Stimulated activated CD4-positive, alpha-beta T cell treated with anti-CD3 and anti-CD28 coated beads, TNF-alpha, amount 100 ng/mL, for 48 hours (primary cell): ENCODE results near the gene CACNB4.

Experiments used
- DNase-seq, 3 donors: peaks; one replicate each; pipeline ENCODE4 v3.0.0-alpha.2; 2020; ENCODE audit warnings: low read depth in 3 of 3

Gene CACNB4

DNA sequence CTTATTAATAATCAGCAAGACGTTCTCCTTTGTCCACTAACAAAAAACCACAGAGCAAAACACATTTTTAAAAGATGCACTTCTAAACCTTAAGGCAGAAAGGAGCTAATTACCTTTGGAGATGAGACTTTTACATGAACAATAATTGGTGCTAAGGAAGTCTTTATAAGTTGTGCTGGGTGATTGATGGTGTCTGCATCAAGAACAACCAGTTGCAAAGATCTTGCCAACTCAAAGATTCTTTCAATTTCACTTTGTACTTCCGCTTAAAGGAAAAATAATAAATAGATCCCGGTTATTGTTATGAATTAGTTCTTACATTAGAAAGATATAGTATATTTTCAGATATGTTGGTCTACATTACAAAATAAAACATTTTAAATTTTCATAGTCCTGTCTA is 243.7 kb downstream of the CACNB4 start:
- no peak for DNase-seq

DNA sequence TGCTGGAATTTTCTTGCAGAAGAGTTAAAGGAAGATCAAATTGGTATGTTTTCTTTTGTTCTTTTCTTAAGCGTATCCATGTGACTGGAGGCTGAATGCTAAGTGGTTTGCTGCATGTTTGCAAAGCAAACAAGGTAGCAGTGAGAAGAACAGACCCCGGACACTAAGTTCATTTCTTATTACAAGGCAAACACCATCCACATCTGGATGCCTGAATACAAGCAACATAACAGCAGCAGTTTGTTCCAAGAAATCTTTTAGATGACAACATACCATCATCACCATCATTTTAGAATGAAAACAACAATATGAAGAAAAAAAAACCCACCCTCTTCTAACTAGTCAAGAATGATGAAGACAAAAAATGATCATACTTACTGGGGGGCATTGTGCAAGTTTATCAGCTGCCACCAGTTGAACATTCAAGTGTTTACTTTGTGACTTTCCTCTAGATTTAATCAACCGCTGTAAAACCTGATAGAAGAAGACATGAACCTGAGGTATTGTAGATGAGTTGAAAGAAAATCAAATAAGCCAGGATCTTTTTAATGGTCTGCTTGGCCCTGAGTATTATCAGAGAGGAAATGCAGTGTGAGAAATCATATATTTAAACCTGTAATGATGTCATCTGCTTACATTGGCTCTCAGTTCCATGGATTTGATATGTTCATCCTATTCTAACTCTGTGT is 245.6 kb downstream of the CACNB4 start:
- DNase-seq, result no peak

DNA sequence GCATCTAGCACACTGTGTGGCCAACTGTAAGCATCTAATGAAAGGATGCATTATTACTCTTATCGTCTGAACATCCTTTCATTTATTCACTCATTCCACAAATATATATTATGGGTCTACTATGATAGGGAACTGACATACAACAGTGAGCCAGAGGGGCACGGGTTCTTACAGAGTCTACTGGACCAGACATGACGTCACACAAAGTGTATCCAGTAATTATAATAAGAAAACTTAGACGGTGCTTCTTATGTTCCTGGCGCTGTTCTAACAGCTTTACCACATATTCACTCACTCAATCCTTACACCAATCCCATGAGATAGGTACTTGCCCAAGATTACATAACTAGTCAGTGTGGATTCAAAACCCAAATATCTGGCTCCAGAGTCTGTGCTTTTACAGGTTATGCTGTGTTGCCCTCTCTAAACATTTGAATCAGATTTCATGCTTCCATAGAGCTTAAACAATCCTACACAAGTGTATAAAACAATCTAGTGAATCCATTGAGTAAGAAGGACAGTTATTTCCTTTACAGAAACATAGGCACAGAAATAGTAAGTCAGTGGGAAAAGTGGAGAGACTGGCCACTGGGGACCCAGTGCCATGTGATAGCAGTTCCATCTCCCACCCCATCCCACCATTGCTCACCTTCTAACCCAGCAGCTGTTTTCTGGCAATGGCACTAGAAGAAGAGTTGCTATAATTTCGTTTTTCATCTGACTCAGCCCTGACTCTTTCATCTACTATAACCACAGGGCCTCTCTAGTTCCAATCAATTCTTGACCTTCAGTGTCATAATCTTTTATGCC is 246.4 kb downstream of the CACNB4 start:
- DNase-seq, result no peak

DNA sequence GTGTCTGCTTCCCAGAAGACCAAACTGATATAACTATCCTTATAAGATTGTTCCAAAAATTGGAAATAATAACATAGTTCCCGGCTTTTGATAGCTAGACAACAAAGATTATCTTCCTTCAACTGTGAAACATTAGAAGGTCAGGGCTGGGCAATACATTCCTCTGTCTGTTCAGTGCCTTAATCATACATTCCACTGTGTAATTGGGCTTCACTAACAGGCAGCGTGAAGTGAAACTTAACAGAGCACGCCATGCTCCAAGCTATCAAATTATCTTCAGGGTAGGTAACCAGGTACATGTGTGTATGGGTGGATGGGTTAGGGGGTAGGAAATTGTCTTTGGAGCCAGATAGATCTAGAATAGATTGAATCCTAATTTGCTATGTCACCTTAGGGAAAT is 247.1 kb downstream of the CACNB4 start:
- DNase-seq, result no peak

DNA sequence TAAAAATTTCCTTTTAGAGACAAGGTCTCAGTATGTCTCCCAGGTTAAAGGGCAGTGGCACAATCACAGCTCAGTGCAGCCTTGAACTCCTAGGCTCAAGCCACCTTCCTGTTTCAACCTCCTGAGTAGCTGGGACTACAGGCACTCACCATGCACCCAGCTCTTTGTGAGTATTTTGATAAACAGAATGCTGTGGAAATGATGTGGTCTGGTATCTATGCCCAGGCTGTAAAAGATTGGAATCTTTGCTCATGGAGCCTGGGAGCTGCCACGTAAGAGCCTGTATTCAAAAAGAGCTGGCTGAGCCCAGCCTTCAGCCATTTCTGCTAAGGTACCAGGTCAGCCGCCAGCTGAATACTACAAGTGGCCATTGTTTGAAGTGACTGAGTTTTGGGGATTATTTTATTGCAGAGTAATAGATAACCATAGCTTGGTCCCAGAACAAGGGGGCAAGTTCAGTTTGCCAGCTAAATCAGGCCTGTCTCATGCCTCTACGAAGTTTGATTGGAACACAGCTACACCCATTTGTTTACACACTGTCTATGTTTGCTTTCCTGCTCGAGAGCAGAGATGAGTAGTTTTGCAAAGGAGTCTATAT is 249.3 kb downstream of the CACNB4 start:
- DNase-seq, result no peak

DNA sequence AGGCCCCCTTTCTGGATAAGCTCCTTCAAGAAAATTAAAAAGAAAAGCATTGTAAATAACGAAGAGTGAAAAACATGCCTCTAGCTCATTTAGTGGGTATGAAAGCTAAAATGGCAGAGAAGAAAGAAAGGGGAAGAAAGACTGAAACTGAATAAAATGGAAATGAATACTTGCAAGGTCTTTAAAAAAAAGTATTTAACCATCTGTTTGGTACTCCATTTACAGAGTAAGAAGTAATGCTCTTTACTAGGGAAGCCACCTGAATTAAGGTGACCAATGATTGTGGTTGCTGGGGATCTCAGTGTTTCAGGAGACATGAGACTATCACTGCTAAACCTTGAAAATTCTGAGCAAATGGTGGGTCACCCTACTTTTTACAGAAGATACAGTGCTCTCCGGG is 253.0 kb downstream of the CACNB4 start:
- no peak for DNase-seq

DNA sequence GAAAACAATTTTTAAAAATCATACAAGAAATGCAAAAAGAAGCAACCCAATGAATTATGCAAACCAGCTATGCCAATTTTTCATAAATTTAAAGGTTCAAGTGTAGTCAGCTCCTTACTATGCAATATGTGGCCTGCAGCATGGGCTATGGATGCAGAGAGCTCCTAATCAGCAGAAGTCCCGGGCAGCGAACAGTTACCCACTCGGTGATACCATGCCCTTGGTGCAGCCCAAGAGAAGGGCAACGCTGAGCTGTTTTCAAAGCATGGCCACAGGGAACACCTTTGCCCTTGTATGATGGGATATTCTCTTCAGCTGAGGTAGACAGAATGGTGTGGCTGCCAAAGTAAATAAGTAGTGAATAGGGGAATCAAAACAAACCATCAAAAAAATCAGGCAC is 253.4 kb downstream of the CACNB4 start:
- no peak for DNase-seq

DNA sequence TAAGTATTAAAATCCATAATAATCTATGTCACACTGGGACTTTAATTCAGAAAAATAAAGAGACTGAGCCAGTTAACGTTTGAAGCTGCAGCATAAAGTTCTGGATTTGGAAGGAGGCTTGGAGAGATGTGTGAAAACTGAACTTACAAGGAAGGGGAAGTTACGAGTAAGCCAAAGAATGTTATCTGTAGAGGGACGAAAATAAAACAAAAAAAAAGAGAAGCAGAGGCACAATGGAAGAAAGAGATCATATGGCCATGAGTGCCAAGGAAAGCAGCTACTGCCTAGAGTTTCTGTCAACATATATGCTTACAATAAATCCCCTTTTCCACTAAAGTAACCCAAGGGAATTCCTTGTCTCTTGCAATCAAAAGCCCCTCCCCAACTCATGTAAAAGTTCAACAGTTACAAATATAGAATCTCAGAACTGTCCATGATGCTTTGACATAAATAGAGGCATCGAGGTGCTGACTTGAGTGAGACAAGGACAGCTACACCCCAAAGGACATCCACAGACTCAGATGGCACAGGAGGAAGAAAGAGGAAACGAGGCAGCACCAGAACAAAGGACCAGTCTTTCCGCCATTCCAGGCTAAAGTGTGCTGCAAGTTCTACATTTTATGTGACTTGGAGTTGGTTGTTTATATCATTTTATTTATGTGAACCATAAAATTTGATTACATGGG is 254.5 kb downstream of the CACNB4 start:
- DNase-seq, result no peak

DNA sequence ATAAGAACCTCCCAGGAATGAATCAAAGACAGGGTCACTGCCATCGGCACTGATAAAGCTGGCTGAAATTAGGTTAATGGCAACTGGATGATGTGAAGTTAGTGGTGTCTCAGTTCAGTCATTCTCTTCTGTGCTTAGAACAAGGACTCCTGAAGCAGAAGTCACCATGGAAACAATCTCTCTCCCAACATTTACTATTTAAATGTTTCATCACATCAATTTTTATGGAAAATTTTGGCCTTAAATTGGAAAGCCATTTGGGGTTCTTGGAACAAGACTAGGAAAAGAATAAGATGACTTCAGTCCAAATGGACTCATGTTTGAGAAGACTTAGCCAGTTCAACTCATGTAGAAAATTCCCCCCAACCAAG is 255.2 kb downstream of the CACNB4 start:
- no peak for DNase-seq

DNA sequence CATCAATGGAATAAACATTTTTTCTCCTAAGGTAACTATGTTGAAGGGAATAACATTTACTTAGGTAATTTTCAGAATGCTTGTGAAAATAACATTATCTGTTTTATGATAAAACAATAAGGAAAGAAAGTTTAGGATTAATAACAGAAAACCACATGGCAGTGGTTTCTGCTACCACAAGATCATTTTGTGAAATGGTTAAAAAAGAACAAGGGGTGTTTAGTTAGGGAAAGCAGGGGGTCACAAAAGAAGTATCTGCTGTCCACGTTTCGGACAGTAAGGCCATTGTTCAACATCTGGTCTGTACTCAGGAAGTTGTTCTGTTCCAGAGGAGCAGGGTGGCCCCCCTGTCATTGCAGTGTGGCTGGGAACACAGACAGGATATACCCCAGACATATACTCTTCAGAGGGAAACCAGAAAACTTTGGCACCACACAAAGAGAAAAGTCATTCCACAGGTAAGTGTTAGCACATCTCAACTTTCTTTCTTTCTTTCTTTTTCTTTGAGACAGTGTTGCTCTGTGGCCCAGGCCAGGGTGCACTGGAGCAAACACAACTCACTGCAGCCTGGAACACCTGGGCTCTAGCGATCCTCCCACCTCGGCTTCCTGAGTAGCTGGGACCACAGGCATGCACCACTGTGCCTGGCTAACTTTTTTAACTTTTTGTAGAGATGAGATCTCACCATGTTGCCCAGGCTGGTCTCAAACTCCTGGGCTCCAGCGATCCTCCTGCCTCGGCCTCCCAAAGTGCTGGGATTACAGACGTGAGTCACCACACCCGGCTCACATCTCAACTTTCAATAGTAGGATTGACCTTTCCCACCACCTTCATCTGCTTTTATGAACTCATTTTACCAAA is 255.8 kb downstream of the CACNB4 start:
- DNase-seq, result no peak

DNA sequence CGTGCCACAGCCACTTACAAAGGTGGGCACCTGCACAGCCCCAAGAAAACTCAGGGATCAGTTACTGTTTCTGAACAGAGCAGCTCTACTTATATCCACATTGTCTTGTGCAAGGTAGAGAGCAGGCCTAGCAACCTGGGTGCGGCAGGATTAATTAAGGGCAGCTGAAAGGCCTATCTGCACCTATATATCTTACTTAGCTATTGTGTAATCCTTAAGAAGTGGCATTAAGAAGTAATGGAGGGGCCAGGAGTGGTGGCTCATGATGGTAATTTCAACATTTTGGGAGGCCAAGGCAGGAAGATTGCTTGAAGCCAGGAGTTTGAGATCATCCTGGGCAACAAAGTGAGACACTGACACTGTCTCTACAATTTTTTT is 257.8 kb downstream of the CACNB4 start:
- DNase-seq, result no peak

DNA sequence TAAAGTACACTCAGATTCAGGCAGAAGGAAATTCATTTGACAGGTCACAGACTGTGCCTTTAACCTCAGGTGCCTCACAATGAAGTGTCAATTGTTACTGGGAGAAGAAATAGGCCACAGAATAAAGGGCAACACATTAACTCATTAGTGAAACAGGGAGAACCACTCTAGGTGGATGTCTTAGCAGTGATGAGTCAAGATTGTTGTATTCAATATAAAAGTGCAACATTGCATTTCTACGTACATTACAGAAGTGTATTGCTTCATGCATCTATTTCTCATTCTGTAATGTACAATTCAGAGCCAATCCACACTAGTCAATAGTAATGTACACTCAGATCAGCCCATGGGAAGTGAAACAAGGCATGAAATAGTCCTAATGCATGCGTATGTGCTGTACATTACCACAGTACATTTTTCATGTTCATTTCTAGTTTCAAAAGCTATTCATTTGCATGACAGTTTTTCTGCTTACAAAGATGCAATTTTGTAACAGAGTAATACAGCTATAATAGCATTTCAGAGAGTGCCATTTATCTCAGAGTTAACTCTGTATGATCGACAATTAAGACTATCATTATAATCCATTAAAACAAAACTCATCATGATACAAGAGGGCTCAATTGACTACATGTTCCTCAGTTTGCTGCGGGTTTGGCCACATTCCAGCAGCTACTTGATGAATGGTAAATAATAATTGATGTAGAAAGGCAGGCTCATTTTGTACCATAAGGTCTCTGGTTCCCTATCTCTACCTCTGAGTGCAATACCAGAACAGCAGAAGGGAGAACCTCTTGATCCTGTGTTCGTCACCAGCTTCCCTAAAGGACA is 258.4 kb downstream of the CACNB4 start:
- DNase-seq, result no peak

DNA sequence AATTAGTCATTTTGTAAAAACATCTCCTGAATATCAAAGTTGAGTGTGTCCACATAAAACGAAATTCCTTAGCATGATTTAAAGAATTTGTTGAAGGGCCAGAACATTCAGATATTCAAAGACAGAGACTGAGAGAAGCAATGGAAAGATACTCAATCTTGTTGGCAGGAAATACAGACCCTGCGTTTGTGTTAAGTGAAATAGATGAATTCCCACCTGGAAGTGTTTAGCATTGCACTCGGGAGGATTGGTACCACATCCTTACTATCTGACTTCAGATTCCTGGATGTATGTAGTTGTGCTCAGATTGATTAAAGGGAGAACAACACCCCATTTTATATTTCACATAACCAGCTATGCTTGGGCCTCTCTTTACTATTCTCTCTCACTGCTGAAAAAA is 260.9 kb downstream of the CACNB4 start:
- DNase-seq, result no peak

DNA sequence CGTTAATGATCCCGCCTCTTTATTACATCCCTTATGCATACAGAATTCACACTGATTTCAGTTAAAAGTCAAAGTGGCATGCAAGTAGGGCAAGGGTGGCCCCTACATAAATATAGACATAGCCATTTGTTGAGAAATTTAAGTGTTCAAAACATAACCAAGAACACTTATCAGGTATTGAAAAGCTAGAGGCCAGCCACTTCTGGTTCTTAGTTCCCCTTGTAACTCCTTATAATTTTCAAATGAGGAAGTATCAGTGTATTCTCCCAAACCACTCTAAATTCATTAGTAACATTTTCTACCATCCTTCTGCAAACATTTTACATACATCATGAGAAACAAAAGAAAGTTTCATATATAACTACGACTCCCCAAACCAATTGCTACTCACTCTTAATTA is 264.9 kb downstream of the CACNB4 start:
- no peak for DNase-seq

DNA sequence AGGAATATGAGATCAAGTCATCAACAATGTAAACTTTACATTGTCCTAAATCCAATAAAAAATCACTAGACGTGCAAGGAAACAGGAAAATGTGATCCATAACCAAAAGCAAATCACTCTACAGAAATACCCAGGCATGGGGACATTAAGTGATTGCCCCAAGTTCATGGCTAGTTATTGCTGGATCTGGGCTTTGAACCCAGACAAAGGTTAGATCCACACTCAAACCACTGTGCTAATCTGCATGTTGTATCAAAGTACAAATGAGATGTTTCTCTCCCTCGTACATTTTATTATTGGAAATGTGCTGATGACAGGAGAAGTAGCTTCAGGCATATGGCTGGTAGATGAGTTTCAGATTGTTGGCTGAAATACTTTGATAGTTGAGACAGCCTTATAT is 267.9 kb downstream of the CACNB4 start:
- no peak for DNase-seq

DNA sequence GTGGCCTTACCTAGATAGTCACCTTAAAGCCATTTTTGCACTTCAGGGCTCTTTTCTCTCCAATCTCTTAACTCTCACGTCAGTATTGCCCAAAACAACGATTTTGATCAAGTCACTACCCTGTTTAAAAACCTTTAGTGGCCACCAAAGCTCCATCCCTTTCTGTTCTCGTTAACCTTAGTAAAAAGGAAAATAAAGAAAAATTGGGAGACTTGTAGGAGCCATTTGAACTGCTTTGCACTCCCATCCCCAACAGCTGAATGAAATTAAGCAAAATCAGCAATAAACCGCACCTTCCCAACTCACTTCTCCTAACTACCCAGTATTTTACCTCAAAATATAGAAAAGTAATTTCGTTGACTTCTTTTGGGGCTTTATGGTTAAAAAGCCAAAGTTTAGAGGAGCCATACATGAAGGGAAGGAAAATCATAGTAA is 269.9 kb downstream of the CACNB4 start:
- DNase-seq, result no peak

DNA sequence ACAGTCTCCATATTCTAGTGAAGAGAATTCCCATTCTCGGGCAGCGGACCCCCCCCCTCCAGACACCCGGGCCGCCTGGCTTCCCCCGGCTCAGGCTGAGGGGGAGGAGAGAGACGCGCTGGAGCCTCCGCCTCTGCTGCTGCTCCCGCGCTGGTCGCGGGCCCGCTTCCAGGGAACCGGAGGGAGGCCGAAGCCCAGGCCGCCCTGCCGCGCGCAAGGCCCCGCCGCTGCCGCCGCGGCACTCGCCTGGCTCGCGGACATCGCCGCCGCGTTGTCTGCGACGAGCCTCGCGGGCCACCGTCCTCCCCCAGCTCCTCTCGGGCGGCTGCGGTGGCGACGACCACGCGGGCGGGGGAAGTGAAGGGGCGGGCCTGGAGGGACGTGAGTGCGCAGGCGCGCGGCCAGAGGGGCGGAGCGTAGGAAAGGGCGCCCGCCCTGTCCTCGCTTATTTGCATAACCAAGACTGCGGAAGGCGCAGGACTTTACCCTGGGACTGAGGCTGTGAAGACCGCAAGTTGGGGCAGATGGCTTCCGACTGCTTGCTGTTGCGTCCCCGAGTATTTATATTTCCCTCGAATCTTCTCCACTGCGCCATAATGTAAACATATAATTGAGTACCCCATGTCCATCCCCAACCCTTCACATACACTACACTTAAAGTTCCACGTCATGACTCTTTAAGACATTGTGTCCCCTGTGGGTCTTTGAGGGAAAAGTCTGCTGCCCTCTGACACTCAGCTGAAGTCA is 270.5 kb downstream of the CACNB4 start, which contains the start of gene ARL5A:
Gene ARL5A, minus strand, starts transcription at position 279 of the 747 bp plus-strand sequence. Its CDS starts 245 bp downstream, at position 34.
- DNase-seq, result peak; percentile 88 to 91 (median 90)

DNA sequence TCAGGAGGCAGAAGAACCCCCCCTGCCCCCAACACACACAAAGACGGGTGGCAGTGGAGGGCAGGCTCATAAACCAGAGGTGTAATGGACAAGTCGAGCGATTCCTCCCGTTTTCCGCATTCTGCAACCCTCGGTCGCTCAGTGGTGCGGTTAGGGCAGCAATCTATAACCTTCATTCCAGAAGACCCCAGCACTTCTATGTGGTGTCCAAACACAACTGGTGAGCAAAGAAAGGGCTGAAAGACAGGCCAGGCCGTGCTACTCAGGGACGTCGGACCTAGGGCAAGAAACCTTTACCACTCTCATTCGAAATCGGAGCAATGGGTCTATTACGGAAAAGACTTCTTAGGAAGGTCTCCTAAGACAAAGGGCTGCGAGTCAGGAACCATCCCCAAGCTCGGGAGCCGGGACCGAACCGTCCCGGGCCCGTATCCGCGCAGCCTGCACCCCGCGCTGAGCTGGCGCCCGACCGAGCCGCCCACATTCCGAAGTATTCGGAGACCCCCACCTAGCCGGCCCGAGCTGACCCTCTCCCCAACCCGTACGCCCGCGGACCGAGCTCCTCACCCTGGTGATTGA is 271.2 kb downstream of the CACNB4 start:
- DNase-seq, result no peak

DNA sequence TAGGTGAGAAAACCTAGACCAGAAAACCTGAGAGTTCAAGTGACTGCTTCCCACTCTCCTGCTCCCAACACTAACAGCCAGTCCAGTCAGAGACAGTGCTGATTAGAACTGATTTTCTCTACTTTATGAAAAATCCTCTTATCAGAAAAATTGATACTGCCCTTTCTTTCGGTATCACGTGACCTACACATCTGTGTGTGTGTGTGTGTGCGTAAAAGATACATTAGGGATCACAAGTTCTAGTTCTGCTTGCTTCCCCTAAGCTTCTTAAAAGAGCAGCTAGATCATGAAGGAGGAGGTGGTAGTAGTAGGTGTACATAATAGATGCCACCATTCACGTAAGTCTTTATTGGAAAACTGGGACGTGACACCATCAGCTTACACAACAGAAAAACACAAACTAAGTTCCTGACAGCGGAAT is 272.1 kb downstream of the CACNB4 start:
- DNase-seq, result no peak
